Hepatocyte (in vitro differentiated cells): Measurements from ENCODE around the gene SMIM9. TPM values are rescaled to one million over a fixed set of nuclear protein-coding genes. Genes with fewer than 3 reads are reported as not detected.
A peak's percentile ranks its signal among the peaks of the same experiment; 100 is the strongest.

Experiments
- DNase-seq: peaks from one replicate; pipeline ENCODE4 v3.0.0-alpha.2; 2016; ENCODE audit warnings: low spot score
- H2AFZ ChIP-seq: fragments of 200-600 bp; sonication (generic); 2 replicates; pipeline ENCODE4 v1.6.0; 2016; ENCODE audit warnings: antibody characterized with exemption, mild to moderate bottlenecking
- H3K27ac ChIP-seq: fragments of 200-600 bp; sonication (generic); 2 replicates; pipeline ENCODE4 v1.5.1; 2016; ENCODE audit warnings: mild to moderate bottlenecking
- H3K27me3 ChIP-seq: fragments of 200-600 bp; sonication (generic); 2 replicates; pipeline ENCODE4 v1.6.1; 2016
- H3K36me3 ChIP-seq: fragments of 200-600 bp; sonication (generic); replicated peaks from 2 replicates; pipeline ENCODE4 v1.5.1; 2016; ENCODE audit warnings: low read depth; ENCODE audit not compliant: insufficient read depth
- H3K4me1 ChIP-seq: fragments of 200-600 bp; sonication (generic); 2 replicates; pipeline ENCODE4 v1.5.1; 2016; ENCODE audit warnings: mild to moderate bottlenecking, moderate library complexity; ENCODE audit not compliant: insufficient read depth
- H3K4me2 ChIP-seq: fragments of 200-600 bp; sonication (generic); 2 replicates; pipeline ENCODE4 v1.6.0; 2016
- H3K4me3 ChIP-seq: fragments of 200-600 bp; sonication (generic); 2 replicates; pipeline ENCODE4 v1.5.1; 2016; ENCODE audit warnings: mild to moderate bottlenecking
- H3K79me2 ChIP-seq: fragments of 200-600 bp; sonication (generic); 2 replicates; pipeline ENCODE4 v1.6.0; 2017; ENCODE audit warnings: mild to moderate bottlenecking
- H3K9me2 ChIP-seq: fragments of 200-600 bp; sonication (generic); replicated peaks from 2 replicates; pipeline ENCODE4 v1.6.0; 2017; ENCODE audit warnings: mild to moderate bottlenecking; ENCODE audit not compliant: insufficient read depth
- H3K9me3 ChIP-seq: fragments of 200-600 bp; sonication (generic); 2 replicates; pipeline ENCODE4 v1.5.1; 2016; ENCODE audit warnings: low read depth, mild to moderate bottlenecking
- H4K20me1 ChIP-seq: fragments of 200-600 bp; sonication (generic); 2 replicates; pipeline ENCODE4 v1.6.0; 2016; ENCODE audit warnings: mild to moderate bottlenecking; ENCODE audit not compliant: insufficient read depth, poor library complexity, severe bottlenecking
- CTCF ChIP-seq: fragments of 200-600 bp; sonication (generic); IDR thresholded peaks from 2 replicates; pipeline ENCODE4 v1.5.1; 2016; ENCODE audit warnings: antibody characterized with exemption, mild to moderate bottlenecking; ENCODE audit not compliant: poor library complexity
- EZH2 ChIP-seq: fragments of 200-600 bp; sonication (generic); IDR thresholded peaks from 2 replicates; pipeline ENCODE4 v1.6.1; 2016; ENCODE audit warnings: antibody characterized with exemption, mild to moderate bottlenecking, borderline replicate concordance
- EZH2phosphoT487 ChIP-seq: fragments of 200-600 bp; sonication (generic); IDR thresholded peaks from one replicate; pipeline ENCODE4 v1.6.1; 2018; ENCODE audit warnings: antibody characterized with exemption, mild to moderate bottlenecking, low read depth, moderate library complexity; ENCODE audit not compliant: unreplicated experiment, severe bottlenecking
- WGBS: methylation state at CpG from one replicate; pipeline ENCODE4 v1.1.6; 2016; ENCODE audit warnings: low lambda C conversion rate; ENCODE audit errors: missing lambda C conversion rate; 5-methylcytosine and 5-hydroxymethylcytosine counted together
- polyA plus RNA-seq: library from polyadenylated mRNA; unstranded; fragments of >200 nt; fragmentation: Nextera tagmentation; extraction: Ambion mirVana; gene quantifications from 2 replicates; pipeline ENCODE4 v1.2.1, GENCODE V29; 2016
- total RNA-seq: library from RNA; depleted of rRNA; stranded (reverse); fragments of >200 nt; gene quantifications from 2 replicates; pipeline ENCODE4 v1.2.3, GENCODE V29; 2014

SMIM9 gene
- total and polyA plus RNA-seq, 2 experiments from 2014 or later: not detected

GRCh38 chrX:154806837-154807501, 27.5 kb downstream of the SMIM9 start:
- H3K36me3 ChIP-seq: no peaks in the 10 kb centered on the region
- no peak overlapping the region for H3K27ac ChIP-seq
- H3K4me1 ChIP-seq: no peaks in the 10 kb centered on the region
- H3K4me3 ChIP-seq: no peak overlapping the region
- H3K79me2 ChIP-seq: peaks cover 3% of the 10 kb centered on the region
- H3K27me3 ChIP-seq: no peaks in the 10 kb centered on the region
- no peaks in the 10 kb centered on the region for H4K20me1 ChIP-seq
- no peak overlapping the region for H2AFZ ChIP-seq
- WGBS: 82% methylated on average over 5 of the region's 5 CpGs
- no peak for DNase-seq
- H3K9me3 ChIP-seq: no peaks in the 10 kb centered on the region
- no peak for TF ChIP-seq EZH2
- no peak for TF ChIP-seq CTCF
- no peak for TF ChIP-seq EZH2phosphoT487
- no peak overlapping the region for H3K4me2 ChIP-seq
- H3K9me2 ChIP-seq: no peaks in the 10 kb centered on the region

- H3K4me3 ChIP-seq: peak overlapping the region; percentile 40
- no peak for DNase-seq
Measured at GRCh38 chrX:154805696-154806091, 28.8 kb downstream of the SMIM9 start.

GRCh38 chrX:154804957-154805695, 29.3 kb downstream of the SMIM9 start, which contains the start of gene MPP1:
MPP1 (minus strand) TSS chrX:154805485; CDS start chrX:154805373, 112 bp downstream.
- Histone ChIP-seq H3K9me3 (no peaks in the 10 kb centered on the region), H4K20me1 (no peaks in the 10 kb centered on the region), H3K79me2 (peaks cover 3% of the 10 kb centered on the region), H3K36me3 (no peaks in the 10 kb centered on the region), H3K27ac (peak within 1 kb of the TSS; percentile 73), H3K9me2 (no peaks in the 10 kb centered on the region), H3K4me3 (peak within 1 kb of the TSS; percentile 40), H3K4me2 (peak within 1 kb of the TSS; percentile 87), H2AFZ (peak within 1 kb of the TSS; percentile 54), H3K4me1 (peaks cover 7% of the 10 kb centered on the region), H3K27me3 (no peaks in the 10 kb centered on the region)
- 32% methylated on average over 64 of the region's 65 CpGs for WGBS
- peak; percentile 86 for DNase-seq
- TF ChIP-seq EZH2phosphoT487: no peak
- no peak for TF ChIP-seq EZH2
- no peak for TF ChIP-seq CTCF

More at GRCh38 chrX:154805696-154806091, 28.8 kb downstream of the SMIM9 start:
- Histone ChIP-seq H3K79me2 (peaks cover 3% of the 10 kb centered on the region), H3K9me3 (no peaks in the 10 kb centered on the region), H4K20me1 (no peaks in the 10 kb centered on the region), H3K27me3 (no peaks in the 10 kb centered on the region), H2AFZ (peak overlapping the region; percentile 54), H3K4me2 (peak overlapping the region; percentile 87), H3K4me1 (peaks cover 7% of the 10 kb centered on the region), H3K27ac (peak overlapping the region; percentile 73), H3K9me2 (no peaks in the 10 kb centered on the region), H3K36me3 (no peaks in the 10 kb centered on the region)
- WGBS: 42% methylated on average over 13 of the region's 13 CpGs
- TF ChIP-seq EZH2phosphoT487 (no peak), CTCF (no peak), EZH2 (no peak)
